CD4-positive, alpha-beta T cell treated with Interleukin-6 at 100 ng/mL for 8 hours (primary cell): Measurements from ENCODE around the gene OR2T11.
A peak's percentile ranks its signal among the peaks of the same experiment; 100 is the strongest.
"Not testable (repeated sequence)": the region's sequence is repeated elsewhere in the genome, so short reads cannot be mapped to it uniquely, and the experiment has no call there.

ENCODE experiments used
- DNase-seq: peaks from one replicate; pipeline ENCODE4 v3.0.0-alpha.2; 2020; ENCODE audit warnings: mixed read lengths, low spot score

The OR2T11 gene, protein sequence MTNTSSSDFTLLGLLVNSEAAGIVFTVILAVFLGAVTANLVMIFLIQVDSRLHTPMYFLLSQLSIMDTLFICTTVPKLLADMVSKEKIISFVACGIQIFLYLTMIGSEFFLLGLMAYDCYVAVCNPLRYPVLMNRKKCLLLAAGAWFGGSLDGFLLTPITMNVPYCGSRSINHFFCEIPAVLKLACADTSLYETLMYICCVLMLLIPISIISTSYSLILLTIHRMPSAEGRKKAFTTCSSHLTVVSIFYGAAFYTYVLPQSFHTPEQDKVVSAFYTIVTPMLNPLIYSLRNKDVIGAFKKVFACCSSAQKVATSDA

DNA sequence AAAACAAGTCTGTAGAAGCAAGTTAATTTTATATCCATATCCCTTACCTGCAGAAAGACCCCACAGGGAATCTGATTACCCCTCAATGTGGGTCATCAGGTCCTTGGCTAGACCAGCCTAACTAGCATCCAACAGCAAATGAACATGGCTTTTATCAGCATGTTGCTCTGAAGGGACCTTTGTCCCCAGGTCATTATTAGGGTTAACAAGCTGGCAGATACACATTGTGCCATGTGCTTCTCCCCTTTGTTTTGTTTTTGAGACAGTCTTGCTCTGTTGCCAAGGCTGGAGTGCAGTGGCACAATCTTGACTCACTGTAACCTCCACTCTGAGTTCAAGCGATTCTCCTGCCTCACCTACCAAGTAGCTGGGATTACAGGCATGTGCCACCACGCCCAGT is at the start of gene OR2T11:
Gene OR2T11 (minus strand): TSS at position 101 of the 400 bp plus-strand sequence. CDS start 7,963 bp downstream, outside the sequence.
- not testable (repeated sequence) for DNase-seq

DNA sequence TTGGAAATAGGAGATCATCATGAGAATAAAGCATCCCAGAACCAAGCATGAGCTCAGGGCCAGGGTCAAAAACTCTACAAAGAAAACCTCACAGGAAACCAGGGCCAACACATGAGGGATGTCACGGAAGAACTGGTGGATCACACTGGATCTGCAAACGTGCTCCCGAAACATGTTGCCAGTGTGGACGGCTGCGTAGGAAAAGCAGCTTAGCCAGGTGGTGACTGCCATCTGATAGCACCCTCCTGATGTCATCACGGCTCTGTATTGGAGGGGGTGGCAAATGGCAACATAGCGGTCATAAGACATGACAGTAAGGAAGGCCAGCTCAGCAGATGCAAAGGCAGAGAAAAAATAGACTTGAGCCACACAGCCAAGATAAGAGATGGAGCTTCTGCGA is 46.8 kb upstream of the OR2T11 start:
- no peak for DNase-seq

DNA sequence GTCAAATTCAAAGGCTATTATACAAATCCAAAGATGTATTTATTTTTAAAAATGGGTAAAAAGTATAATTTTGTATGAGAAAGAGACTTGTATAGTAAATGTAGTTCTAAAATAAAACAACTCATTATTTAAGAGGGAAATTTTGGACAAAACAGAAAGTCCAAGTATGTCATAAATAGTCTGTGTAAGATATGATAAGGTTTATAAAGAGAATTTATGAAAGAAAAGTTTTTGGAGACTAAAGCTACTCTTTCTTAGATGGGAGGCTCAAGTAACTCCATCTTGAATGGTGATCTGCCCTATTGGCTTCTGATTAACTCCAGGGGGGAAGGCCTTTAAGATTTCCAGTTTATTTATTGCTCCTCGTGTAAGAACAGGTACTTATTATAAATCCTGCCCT is 35.1 kb upstream of the OR2T11 start:
- DNase-seq = no peak

DNA sequence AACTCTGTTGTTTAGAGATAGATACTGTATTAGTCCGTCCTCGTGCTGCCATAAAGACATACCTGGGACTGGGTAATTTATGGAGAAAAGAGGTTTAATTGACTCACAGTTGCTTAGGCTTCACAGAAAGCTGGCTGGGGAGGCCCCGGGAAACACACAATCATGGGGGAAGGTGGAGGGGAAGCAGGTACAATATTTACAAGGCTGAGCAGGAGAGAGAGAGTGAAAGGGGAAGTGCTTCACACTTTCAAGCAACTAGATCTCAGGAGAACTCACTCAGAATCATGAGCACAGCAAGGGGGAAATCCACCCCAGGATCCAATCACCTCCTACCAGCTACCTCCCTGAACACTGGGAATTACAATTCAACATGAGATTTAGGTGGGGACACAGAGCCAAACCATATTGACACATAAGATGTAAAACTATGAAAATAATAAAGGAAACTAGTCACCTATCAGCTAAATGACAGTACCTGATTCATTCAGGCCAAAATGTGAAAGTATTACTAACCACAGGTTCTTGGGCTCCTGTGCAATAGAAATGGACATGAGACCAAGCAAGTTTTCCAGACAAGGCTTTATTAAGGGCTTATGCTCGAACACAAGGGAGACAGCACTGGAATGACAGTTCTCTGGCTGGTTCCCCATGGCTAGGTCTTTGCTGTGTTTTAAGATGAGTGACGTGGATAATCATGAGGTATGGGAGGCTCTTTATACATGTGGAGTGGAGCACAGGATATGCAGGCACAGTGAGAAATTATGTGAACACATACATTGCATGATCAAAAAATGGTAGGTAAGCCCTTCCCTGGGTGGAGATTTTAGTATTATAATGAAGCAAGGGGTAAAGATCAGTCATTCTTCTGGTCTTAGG is 28.8 kb upstream of the OR2T11 start:
- not testable (repeated sequence) for DNase-seq

DNA sequence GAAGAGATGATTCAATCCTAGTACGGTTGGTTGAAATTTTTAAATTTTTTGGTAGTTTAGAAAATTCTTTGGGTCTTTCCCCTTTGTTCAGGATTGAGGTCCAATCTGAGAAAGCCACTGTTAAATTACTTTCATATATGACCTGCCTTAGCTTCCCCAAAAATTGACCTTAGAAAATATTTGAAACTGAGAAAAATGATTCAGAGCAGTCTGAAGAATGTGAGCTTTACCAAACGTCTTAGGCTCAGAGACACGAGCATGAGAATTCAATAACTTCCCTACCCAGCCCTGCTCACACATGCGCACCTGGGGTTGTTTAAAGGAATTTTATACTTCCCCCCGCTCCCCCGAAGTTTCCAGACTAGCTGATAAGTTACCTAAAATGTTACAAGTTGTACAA is 21.9 kb upstream of the OR2T11 start:
- DNase-seq = not testable (repeated sequence)

DNA sequence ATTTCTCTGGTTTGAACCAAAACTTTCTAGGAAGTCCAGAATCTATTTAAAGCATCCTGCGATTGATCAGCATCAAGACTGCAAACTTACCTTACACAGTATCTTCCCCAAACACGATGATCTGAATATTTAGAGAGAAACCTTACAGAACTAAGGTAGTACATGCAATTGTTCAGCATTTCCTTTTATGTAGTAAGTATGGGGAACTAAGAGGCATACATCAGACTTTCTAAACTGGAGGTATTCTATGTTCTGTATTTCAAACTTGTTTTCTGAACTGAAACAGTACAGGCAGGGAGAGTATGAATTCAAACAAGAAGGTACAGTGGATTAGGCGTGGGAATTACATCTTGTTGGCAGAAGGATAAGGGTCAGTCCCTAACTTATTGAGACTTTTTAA is 20.5 kb upstream of the OR2T11 start, which contains the start of gene OR2T27:
Gene OR2T27 (minus strand): TSS at position 175 of the 400 bp plus-strand sequence. CDS start 4,644 bp downstream, outside the sequence.
- not testable (repeated sequence) for DNase-seq

DNA sequence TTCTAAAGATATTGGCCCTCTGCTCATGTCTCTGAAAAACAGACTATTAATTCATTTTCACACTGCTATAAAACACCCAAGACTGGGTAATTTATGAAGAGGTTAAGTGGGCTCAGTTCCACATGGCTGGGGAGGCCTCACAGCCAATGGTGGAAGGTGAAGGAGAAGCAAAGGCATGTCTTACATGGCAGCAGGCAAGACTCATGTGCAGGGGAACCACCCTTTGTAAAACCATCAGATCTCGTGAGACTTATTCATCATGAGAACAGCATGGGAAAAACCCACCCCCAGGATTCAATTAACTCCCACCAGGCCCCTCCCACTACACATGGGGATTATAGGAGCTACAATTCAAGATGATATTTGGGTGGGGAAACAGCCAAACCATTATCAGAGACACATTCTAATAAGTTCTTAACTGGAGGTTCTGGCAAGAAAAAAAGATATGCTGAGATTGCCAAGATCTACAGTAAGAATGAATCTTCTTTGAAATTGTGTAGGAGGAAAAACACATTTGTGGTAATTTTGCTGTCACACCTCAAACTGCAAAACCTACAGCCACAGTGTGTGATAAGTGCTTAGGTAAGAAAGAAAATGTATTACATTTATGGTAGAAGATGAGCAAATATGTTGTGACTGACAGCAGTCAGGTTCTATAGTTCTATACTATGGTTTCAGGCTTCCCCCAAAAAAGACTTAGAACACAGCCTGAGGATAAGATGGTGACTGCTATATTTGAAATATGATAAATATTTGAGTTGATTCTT is 14.1 kb upstream of the OR2T11 start:
- not testable (repeated sequence) for DNase-seq

DNA sequence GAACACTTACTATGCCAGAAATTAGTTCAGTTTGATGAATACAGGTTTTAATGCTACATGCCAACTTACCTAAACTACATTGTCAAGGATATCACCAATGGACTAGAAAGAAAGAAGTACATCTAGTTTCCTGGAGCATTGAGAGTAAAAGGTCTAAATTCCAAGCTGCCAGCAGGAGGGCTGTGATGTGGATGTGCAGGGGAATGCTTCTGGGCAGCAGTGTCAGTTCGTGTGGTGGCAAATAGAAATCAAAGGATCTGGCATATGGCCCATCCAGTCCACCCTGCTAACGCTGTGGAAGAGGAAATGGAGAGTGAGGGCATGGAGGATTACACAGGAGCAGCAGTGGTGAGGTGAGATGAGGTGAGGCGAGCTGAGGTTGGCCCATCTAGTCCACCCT is 10.3 kb upstream of the OR2T11 start, which contains the start of gene OR2T35:
Gene OR2T35 (minus strand): TSS at position 101 of the 400 bp plus-strand sequence. CDS start 6,020 bp downstream, outside the sequence.
- DNase-seq = not testable (repeated sequence)

DNA sequence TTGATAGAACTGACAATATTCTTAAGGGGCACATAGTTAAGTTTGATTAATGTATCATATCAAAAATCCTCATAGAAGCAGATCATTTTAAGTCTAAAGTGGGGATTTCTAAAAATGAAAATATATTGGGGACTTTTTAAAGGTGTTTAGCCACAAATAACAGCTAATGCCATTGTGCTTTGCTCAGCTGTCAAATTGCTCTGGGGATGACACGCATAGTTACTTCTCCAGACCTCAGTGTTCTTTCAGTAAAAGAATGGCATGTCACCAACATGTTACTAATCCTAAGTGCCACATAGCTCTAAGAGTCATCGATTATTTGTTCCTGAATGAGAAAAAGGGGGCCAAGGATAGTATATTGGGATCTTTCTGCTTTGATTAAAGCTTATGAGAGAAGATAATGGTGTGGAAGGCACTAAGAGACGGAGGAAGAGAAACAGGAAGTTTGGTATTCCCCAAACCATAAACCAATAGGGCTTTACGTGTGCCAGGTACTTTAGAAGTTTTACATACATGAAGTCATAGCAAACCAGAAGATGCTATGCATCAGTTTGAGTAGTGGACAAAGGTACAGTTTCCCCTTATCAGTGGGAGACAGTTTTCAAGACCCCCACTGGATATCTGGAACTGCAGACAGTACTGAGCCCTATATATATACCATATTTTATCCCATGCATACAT is 8.2 kb upstream of the OR2T11 start:
- DNase-seq = not testable (repeated sequence)

DNA sequence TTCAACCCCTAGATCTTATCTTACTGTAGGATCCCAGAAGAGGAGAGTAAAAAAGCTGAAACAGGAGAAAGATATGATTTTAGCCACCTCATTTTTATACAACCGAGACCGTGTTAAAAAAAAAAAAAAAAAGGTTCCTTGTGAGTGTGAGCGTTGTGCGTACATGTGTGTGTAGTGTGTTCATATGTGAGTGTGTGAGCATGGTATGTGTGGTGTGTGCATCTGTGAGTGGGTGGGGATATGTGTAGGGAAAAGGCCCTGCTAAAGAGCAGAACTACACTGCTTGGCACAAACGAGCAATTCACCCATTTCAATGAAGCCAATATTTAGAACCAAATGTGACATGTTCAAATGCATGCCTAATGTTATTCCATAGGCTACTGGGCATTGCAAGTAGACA is 6.7 kb upstream of the OR2T11 start:
- not testable (repeated sequence) for DNase-seq

DNA sequence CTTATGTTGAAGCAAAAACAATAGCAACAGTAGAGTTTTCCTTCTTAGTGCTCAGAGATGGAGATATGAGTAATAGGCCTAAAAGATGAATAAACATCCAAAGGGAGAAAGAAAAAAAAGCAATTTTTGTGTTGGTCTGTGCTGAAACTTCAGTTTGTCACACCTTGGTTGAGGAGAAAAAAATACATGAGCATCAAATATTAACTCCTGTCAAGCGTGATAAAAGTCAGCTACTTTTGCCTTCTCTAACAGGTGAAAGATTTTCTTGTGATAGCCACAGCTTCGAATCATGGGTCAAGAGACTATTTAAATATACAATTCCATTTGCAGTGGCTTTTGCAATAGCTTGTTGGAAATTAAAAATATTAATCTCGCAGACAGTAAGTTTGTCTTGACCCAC is 6.0 kb upstream of the OR2T11 start:
- not testable (repeated sequence) for DNase-seq

DNA sequence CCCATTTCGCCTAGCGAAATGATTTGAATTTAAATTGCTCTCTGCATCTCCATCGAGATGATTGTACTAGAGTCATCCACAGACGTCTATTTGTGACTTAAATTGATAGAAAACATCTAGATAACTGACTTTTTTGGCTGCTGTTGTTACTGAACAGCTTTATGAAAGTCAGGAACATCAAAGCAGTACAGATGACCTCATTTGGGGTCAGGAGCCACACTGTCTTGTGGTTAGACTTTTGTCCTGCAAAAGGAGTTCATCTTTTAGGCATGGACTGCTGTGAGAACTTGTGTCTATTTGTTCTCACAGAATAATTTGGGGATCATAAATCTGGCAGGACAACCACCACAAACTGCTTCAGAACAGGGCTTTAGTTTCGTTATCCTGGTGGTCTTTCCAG is 4.8 kb upstream of the OR2T11 start:
- DNase-seq = not testable (repeated sequence)

DNA sequence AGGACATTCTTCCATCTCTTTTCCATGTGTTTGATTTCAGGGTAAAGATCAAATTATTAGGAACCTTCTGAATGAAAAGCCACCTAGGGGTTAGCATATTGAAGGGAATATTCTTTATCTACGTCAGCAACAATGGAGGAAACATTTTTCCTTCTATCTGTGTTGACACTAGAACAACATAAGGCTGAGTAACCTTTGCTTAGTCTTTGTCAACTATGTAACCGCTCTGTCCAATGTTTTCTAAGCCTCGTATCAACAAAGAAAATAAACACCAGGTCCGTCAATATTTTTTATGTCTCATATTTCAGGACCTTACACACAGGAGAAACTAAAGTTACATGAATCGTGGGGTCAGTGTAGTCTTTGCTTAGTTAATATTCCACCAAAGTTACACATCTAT is 1.7 kb upstream of the OR2T11 start:
- DNase-seq = not testable (repeated sequence)

DNA sequence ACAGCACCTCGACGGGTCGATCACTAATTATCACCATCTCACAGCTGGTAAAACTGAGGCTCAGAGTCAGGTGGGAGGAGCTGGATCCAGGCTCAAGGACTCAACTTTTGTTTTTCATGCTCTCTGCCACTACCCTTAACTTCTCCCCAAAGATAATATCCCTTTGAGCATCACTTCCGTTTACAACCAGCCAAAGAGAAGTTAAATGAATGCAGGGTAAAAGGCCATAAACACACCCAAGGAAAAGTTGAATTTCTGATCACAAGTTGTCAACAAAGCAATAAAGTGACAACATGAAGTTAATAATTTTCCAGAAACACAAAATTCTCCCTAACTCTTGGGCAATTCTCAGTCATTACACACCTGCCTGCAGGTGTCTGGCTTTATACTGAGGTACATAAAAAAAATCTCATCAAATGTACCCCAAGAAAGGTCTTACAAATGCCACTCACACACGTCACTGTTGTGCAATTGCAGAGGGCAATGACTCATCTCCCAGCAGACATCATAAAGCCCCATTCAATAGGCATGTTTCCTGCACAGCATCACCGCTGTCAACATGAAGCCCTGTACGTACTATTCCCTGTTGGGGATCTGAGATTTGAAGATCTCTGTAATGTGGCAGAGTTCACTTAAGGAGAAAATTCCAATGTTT is 3.4 kb downstream of the OR2T11 start:
- no peak for DNase-seq

DNA sequence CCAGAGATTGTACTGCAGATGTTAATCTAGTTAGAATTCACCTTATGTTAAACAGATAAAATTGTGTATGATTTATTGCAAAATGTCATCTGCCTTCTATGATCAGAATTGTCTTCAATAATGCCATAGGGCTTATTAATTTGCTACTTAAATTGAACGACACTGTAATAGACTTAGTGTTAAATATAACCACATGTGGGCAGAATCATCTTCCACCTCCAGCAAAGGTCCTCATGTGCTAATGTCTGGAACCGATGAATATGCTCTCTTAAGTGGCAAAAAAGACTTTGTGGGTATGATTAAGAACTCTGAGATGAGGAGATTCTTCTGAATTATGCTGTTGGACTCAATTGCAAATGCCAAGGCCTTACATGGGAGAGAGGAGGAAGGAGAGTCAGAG is 4.3 kb downstream of the OR2T11 start:
- no peak for DNase-seq

DNA sequence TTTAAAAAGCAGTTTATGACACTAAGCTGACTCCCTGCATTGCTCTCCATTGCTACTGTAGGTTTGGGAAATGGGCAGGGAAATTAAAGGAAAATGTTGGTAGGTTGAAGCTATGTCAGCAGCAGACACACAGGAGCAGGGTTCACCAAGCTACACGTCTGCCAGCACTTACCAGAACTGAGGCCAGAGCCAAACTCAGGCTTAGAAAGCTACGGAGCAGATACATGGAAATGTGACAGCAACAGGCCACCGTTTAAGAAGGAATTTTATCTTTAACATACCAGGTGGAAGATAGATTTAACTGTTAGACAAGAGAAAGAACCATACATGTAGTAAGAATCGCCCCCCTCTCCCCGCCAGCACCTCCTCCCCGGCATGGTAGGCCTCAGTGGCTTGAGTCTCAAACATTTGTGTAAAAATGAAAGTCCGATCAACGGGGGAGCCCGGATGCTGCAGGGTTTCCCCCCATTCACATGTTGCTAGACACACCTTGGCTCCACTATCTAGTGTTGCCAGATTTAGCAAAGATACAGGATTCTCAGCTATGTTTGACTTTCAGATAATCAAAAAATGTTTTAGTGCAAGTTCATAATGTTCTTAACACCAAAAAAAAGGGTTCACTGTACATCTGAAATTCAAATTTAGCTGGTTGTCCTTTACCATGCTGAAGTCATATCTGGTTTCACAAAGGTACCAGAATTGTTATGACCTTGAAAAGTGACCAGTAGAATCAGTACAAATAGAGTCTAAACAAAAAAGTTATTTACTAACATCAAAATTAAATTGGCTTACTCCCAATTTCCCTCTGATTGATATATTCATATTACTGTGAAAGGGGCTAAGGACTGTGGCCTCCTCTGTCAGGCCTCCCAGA is 6.7 kb downstream of the OR2T11 start:
- no peak for DNase-seq

DNA sequence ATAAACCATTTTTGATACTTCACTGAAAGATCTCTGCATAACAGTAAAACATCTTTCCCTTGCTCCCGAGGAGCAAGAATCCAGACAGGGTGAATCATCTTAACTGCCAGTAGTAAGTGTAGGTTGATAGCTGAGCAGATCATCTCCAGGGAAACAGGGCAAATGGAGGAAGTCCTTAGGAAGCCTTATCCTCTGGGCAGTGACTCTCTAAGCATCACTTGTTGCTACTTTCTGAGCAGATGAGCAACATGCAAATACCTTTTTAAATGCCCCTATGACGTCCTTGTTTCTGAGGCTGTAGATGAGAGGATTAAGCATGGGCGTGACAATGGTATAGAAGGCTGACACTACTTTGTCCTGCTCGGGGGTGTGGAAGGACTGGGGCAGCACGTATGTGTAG is 8.9 kb downstream of the OR2T11 start:
- no peak for DNase-seq

DNA sequence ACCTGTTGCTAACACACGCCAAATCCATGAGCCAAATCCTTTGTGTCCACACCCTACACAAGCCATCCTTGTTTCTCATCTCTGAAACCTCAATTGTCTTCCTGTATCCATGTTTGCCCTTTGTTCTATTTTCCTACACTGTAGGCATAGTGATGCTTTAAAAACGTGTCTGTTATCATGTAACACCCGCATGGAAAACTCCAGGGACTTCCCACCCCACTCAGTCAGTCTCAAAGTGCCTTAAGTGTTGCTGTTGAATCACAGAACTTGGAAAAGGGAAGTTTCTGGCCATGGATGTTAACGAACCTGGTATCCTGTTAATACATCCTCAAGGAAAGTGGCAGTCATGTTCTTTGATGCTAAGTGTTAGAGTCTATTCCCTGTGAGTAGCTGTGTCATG is 9.7 kb downstream of the OR2T11 start:
- no peak for DNase-seq

DNA sequence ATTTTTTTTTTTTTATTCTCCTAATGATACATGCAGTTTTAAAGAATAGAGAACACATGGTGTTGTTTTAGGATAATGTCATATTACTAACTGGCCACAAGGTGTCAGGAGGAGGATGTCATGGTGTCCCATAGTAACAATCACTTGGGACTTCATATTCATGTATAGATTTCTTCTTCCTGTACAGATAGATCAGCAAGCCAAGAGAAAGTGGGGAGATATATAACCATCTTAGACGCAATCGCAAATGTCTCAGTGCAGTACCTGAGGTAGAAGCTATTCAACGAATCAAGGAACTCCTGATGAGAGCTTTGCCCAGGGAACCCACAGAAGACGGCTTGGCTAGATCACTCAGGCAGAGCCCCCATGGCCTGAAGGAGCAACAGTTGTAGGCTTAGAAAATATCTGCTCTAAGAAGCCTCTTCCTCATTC is 12.3 kb downstream of the OR2T11 start:
- peak; percentile 14 for DNase-seq

DNA sequence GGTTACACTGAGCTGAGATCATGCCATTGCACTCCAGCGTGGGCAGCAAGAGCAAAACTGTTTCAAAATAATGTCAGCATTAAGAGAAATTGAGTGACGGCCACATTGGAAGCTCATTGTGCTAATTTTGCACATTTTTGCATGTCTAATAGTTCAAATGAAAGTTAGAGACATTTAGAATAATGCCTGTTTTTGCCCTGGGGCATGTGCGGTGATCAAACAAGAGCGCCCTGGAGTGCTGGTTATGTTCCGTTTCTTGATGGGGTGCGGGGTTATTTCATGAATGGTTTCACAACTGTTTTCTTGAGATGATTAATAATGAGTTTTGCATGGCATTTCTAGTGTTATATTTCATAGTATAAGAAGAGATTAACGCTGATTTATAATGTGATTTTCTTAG is 13.1 kb downstream of the OR2T11 start:
- DNase-seq = no peak
